ENCODE results near the gene KANK4.

GRCh38 chr1:62234688-62235087 lies 84.5 kb downstream of the KANK4 start:
- TF ChIP-seq CTCF (IDR thresholded peaks at IDR 0.05; ENCODE audit: control extremely low read depth in 1 of 3, insufficient read depth in 1 of 3, low read depth in 1 of 3, low read length in 3 of 3) (no peak), HDAC2 (IDR thresholded peaks at IDR 0.05; ENCODE audit: borderline replicate concordance in 1 of 2, low read depth in 2 of 2, low read length in 2 of 2) (no peak), RAD21 (IDR thresholded peaks at IDR 0.05 in 1 of 2, conservative IDR thresholded peaks at IDR 0.05 in 1 of 2; ENCODE audit: low read depth in 2 of 2, low read length in 2 of 2) (no peak), SIN3A (conservative IDR thresholded peaks at IDR 0.05 in 1 of 2, IDR thresholded peaks at IDR 0.05 in 1 of 2; ENCODE audit: low read depth in 1 of 2, low read length in 2 of 2) (no peak), POLR2A (IDR thresholded peaks at IDR 0.05; ENCODE audit: control extremely low read depth in 1 of 2, low read depth in 2 of 2, low read length in 2 of 2) (peak in 1 of 2 experiments; percentile 46; a peak in 1 of 3 replicates), TEAD4 (IDR thresholded peaks at IDR 0.05; ENCODE audit: low read depth, low read length) (no peak), MAFK (IDR thresholded peaks at IDR 0.05; ENCODE audit: low read depth, low read length) (no peak), GTF2F1 (IDR thresholded peaks at IDR 0.05; ENCODE audit: borderline replicate concordance, low read depth, low read length) (no peak), EGR1 (IDR thresholded peaks at IDR 0.05; ENCODE audit: borderline replicate concordance, low read depth, low read length) (no peak), RNF2 (IDR thresholded peaks at IDR 0.05; ENCODE audit: borderline replicate concordance, low read depth, low read length, missing control alignments, poor library complexity, severe bottlenecking) (no peak), EZH2 (IDR thresholded peaks at IDR 0.05; ENCODE audit: low read depth, low read length, severe bottlenecking) (no peak), MAX (IDR thresholded peaks at IDR 0.05) (no peak), POU5F1 (IDR thresholded peaks at IDR 0.05; ENCODE audit: low read depth, low read length) (no peak)

Data from H1 (cell line).